HG03442 (cell line): ENCODE results near the gene DLGAP1.

Experiments used
- ATAC-seq: cut with Tn5 transposase; IDR thresholded peaks from one replicate; pipeline ENCODE4 v1.9.1; 2021; ENCODE audit warnings: mild to moderate bottlenecking, moderate library complexity; ENCODE audit not compliant: unreplicated experiment

Gene DLGAP1

GRCh38 chr18:3747176-3747973, 707.7 kb downstream of the DLGAP1 start:
- no peak for ATAC-seq

GRCh38 chr18:3742541-3742940, 712.6 kb downstream of the DLGAP1 start:
- no peak for ATAC-seq

DNA sequence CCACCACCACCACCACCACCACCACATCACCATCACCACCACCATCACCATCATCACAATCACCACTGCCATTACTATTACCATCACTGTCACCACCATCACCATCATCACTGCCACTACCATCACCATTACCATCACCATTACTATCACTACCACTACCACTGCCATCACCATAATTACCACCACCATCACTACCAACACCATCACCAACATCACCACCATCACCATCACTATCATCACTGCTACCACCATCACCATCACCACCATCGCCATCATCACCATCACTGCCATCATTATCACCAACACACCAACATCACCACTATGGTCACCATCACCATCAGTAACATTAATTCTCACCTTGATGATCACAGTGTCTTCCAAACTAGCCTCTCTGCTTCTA, 713.8 kb downstream of the DLGAP1 start:
- no peak for ATAC-seq

DNA sequence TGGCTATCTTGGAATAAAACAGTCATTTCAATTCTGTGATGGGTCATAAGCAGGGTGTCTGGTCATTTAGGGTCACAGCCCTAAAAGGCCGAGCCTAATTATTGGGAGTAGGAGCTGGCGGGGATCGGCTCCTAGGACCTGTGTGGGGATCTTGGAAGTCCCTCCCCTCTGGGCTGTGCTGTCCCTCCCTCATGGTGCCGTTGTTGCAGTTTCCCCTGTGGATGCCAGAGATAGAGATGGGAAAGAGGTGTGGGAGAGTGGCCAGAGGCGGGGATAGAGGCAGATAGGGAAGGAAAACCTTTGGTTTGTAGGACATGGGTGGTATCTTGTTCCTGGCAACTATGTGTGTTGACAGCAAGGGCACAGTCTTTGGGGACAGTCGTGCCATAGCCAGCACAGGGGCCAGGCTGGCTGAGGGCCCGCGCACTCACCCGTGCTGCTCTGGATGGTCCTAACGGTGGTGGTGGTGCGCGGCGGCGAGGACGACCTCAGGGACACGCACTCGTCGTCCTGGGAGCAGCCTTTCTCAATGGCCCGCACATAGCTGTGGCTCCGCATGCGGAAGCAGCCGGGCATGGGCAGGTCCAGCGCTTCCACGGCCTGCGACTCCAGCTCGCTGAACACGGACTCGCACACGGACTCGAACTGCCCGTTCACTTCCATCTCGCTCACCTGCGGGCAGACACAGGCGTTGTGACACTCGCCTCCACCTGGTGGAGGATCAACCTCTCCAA, 726.2 kb downstream of the DLGAP1 start:
- ATAC-seq: no peak

DNA sequence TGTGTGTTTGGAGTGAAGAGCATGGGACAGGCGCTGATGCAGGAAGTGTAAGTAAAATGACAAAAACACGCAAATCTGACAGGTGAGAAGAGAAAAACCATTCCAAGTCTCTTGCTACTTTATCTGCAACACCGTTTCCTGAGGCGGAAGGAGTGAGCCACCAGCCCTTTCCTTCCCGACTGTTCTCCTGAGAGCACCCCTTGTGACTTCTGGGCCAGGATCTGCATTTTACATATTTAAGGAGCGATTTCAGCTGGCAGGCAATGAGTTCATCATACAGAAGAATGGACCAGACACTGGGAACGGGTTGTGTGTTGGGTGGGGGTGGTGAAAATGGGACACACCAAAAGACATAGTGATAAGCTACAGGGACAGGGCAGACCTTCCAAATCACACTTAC, 727.8 kb downstream of the DLGAP1 start:
- no peak for ATAC-seq

GRCh38 chr18:3726238-3726951, 728.7 kb downstream of the DLGAP1 start:
- ATAC-seq: no peak

GRCh38 chr18:3725115-3725514, 730.0 kb downstream of the DLGAP1 start:
- no peak for ATAC-seq

DNA sequence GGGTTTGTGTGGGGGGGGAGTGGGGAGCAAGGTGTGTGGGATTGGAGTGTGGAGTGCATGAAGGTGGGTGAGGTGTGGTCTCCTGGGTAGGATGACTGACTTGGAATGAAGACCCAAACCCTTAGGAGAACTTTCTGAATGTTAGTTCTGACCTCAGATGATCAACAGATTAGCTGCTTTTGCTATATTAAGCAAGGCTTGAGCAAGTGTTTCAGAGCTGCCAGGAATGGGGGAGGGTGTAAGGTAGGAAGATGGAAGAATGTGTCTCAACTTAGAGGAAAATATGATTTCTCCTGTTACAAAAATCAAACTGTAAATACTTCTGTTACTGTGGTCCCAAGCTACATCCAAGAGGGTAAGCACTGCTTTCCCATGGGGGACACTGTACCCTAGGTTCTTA, 731.6 kb downstream of the DLGAP1 start:
- ATAC-seq: no peak

- ATAC-seq: no peak
Measured at GRCh38 chr18:3722649-3723433, 732.3 kb downstream of the DLGAP1 start.

DNA sequence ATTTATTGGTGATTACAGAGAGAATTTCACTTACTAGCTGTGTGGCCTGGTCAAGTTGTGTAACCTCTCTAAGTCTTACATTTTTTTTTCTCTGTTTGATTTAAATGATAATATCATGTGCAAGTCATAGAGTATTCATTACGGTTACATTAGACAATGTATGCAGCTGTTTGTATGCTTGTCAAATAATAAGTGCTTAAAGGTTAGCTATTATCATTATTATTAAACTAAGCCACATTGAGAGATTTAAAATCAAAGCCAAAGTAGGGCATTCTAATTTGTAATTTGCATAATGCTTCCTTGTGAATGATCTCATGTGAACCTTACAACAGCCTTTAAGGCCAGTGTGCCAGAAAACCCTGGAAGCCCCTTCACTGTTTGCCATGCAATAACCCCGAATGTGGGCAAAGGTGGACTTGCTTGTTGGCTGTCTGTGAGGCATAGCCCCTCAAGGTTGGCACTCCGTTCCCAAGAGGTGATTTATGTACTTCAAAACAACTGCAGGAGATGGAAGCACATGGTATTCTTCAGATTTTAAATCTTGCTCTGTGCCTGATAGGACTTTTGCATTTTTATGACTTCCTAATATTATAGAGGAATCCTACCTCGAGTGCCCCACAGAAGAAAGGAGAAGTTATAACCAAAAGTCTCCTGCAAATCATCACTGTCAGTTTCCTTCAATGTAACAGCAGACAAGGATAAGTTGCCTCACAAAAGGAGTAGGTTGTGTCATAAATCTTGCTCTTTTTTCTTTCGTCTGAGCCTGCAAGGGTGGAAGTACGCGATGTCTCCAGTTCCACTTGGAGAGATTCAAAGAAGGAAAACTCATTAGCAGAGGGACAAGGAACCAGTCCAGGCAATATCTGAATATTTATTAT, 733.1 kb downstream of the DLGAP1 start:
- ATAC-seq: no peak

DNA sequence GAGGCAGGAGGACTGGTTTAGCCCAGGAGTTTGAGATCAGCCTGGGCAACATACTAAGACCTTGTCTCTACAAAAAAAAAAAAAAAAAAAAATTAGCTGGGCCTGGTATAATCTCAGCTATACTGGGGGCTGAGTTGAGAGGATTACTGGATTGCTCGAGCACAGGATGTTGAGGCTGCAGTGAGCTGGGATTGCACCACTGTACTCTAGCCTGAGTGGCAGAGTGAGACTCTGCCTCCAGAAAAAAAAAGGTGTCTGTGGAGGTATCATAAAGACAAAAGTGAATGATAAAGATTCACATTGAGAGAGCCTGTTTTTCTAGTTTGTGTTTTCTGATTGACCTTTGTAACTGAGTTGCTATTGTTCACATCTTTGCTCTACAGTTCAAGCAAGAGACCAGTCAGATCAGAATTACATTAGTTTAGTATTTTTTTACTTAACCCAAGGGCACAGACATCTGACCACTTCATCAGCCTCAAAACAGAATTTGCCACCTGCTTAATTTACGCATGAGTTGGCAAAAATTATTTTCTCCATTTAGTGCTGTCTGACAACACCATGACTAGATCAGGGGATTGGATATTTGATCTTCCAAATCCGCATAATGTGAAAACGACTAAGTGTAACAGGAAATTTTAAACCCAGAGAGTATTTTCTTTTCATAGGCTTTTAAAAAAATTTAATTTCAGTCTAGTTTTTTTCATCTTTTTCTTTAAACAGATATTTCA, 734.1 kb downstream of the DLGAP1 start:
- ATAC-seq: no peak

- ATAC-seq: no peak
Measured at GRCh38 chr18:3720159-3720558, 734.9 kb downstream of the DLGAP1 start.

- no peak for ATAC-seq
Measured at GRCh38 chr18:3717376-3718025, 737.6 kb downstream of the DLGAP1 start.

- no peak for ATAC-seq
Measured at GRCh38 chr18:3716116-3716660, 738.9 kb downstream of the DLGAP1 start.

DNA sequence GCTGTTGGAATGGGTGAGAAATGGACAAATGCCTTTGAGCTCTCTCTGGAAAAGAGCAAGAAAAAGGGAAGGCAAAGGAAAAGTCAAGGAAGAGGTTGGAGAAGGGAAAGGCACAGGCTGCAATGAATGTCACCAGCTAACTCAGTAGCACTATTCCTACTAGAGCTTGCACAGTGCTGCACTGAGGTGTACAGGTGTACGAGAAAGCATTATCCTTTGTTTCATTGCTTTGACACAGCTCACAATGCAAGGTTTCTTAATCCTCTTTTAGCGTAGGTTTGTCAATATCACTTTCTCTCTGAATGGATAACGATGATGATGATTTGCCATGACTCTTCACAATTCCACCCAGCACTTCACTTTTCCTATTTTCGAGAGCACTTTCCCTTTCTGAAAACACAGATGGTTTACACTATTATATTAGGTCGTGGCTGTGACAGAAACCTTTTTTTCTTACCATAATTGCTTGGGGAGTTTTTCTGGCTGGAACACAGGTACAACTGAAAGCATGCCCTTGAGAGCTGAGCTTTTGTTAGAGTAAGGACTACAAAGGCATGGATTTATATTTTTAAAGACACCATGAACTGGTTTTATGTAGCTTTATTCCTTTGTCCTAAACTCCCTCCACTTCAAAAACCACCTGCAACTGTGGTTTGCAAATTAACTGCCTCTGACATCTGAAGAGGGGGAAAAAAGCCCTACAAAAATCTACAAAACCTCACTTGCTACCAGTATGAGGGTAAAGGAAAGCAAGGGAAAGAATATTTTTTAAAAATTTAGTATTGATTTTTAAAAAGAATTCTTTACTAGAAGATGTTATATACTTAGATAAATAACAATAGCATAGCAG, 739.7 kb downstream of the DLGAP1 start:
- ATAC-seq: no peak

DNA sequence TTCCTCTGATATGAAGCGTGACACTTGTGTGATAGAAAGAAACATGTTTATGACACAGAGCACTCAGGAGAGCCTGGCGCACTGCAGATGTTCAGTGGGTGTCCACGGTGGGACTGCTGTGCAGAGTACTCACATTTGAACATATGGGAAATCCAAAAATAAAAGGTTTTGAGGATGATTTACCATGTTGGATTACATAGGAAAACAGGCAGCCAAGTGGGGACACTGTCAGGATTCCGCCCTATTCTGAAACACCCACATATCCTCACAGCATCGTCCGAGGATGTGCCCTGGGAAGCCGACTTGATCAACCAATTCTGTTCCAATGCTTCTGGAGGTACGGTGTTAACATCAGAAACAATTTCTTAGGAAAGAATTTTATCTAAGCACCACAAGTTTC, 741.4 kb downstream of the DLGAP1 start:
- ATAC-seq: no peak

DNA sequence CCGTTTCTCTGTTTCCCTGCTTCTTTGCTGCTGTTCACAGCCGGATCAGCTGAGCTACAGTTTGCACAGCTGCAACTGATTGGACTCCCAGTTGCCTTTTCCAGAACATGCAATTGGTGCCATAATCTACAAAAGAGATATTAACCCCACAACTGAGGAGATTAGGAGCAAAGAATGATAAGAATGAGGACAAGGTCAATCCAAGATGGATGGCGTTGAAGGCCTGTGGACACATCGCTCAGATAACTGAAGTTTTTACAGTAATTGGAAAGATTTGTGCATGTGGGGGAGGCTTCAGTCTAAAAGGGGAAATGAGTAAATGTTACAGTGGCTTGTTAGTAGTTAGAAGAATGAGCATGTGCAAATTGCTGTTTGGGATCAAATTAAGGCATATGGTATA, 741.9 kb downstream of the DLGAP1 start:
- ATAC-seq: no peak

GRCh38 chr18:3712491-3712890, 742.6 kb downstream of the DLGAP1 start:
- no peak for ATAC-seq
